HG03108 (cell line): ENCODE measurements around the gene PCDH9.
"Not testable (repeated sequence)": the region's sequence is repeated elsewhere in the genome, so short reads cannot be mapped to it uniquely, and the experiment has no call there.

Experiments used
- ATAC-seq: cut with Tn5 transposase; IDR thresholded peaks from one replicate; pipeline ENCODE4 v1.9.1; 2021; ENCODE audit warnings: moderate library complexity; ENCODE audit not compliant: unreplicated experiment

PCDH9 gene

DNA sequence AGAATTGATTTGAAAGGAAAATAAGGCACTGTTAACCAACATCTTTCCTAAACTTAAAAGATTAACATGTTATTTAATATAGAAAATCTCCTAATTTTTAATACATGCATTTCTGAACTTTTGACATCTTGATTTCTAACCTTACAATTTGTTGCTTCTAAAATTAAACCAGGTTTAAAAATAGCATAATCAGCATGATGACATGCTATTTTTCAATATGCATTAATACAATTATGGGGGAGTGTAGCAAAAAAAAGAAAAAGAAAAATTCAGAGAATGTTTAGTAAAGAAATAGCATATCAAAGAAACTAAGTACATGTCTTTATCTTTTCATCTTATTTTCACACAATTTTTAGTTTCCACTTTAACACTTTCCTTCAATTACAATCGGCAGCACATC lies 98.7 kb downstream of the PCDH9 start:
- ATAC-seq = no peak

- no peak for ATAC-seq
These were observed 99.7 kb downstream of the PCDH9 start for GRCh38 chr13:67130444-67130843.

GRCh38 chr13:67128136-67128535 lies 102.0 kb downstream of the PCDH9 start:
- no peak for ATAC-seq

- ATAC-seq = no peak
These were observed 104.5 kb downstream of the PCDH9 start for GRCh38 chr13:67125681-67126080.

GRCh38 chr13:67123165-67123564 lies 107.0 kb downstream of the PCDH9 start:
- ATAC-seq = no peak

- no peak for ATAC-seq
These were observed 107.9 kb downstream of the PCDH9 start for GRCh38 chr13:67122251-67122650.

DNA sequence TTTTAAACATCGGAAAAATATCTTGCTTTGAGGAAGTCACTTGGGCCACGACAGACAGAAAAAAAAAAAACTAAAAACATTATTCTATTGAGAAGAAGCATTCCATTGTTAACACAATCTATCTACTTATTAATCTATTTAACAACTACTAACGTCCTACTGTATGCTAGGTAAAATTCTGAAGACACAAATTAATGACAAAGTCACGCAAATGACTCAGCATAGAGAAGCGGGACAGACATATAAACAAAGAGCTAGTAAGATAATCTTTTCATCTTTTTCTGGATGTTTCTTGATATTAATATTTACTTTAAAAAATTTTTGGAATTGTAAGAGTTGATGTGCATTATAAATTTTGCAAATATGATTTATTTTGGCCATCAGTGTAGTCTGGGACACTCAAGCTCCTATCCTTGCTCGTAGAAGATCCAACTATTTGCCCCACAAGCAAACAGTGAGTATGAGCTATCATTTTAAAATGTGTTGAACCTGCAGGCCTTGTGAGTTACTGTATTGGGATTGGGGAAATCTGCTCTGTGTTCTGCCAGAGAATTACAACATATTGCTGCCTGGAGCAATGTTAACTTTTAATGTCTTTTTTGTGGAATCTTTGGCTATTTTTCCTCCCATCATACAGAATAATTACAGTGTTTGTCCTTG lies 109.1 kb downstream of the PCDH9 start:
- no peak for ATAC-seq

- ATAC-seq = no peak
These were observed 110.6 kb downstream of the PCDH9 start for GRCh38 chr13:67119481-67119894.

- no peak for ATAC-seq
These were observed 111.9 kb downstream of the PCDH9 start for GRCh38 chr13:67118277-67118676.

- no peak for ATAC-seq
These were observed 113.1 kb downstream of the PCDH9 start for GRCh38 chr13:67117010-67117550.

DNA sequence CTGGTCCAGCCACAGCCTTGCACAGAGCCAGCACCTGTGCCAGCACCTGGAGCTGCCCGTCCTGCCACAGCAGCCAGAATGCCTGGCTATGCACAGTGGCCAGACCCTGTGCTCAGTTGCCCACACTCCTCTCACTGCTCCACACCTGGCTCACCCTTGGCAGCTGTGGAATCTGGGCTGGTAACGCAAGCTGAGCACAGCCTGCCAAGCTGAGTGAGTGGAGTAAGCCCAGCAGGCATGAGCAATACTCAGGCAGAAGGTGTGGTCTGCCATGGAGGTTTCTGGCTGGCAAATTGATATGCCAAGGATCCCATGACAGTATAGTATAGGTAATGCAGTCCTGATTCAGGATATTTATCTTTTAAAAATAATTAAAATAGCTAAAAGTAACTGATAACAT lies 122.2 kb downstream of the PCDH9 start:
- no peak for ATAC-seq

GRCh38 chr13:67106502-67107057 lies 123.6 kb downstream of the PCDH9 start:
- ATAC-seq = no peak

GRCh38 chr13:67101730-67102467 lies 128.2 kb downstream of the PCDH9 start:
- ATAC-seq = no peak

GRCh38 chr13:67100730-67101129 lies 129.4 kb downstream of the PCDH9 start:
- no peak for ATAC-seq

DNA sequence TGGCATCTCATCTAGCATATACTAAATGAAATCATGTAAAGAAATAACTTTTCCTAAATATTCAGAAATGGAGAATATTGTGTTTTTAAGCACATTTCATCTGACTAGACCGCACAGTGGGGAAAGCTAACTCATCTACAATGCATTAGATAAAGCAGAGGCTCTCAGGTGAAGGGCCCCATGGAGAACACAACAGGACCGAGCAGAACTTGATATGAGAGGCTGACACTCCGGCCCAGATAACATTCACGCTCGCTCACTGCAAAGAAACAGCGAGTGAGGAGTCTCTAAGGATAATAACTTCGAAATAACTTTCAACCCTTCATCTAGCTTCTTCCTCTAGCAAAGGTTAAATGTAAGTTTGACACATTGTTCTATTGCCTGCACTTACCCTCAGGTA lies 130.6 kb downstream of the PCDH9 start:
- ATAC-seq = no peak

GRCh38 chr13:67097892-67098452 lies 132.2 kb downstream of the PCDH9 start:
- no peak for ATAC-seq

GRCh38 chr13:67096893-67097292 lies 133.2 kb downstream of the PCDH9 start:
- ATAC-seq = not testable (repeated sequence)

GRCh38 chr13:67096418-67096817 lies 133.7 kb downstream of the PCDH9 start:
- ATAC-seq = no peak

DNA sequence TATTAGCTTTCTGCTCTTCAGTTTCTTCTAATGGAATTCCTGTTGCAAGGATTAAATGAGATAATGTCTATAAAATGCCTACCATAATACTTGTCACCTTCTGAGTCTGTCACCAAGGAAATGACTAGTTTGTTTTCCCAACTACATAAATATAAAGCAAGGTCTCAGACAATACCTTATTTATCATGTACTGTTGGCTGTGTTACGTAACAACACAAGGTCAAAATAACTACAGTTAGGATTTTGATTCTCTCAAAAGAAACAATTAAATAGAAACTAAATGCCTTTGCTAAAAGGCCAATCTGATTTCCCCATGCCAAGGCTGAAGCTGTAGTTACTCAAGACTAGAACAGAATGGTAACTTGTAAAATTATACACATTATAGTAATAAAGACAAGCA lies 134.5 kb downstream of the PCDH9 start:
- ATAC-seq = no peak

DNA sequence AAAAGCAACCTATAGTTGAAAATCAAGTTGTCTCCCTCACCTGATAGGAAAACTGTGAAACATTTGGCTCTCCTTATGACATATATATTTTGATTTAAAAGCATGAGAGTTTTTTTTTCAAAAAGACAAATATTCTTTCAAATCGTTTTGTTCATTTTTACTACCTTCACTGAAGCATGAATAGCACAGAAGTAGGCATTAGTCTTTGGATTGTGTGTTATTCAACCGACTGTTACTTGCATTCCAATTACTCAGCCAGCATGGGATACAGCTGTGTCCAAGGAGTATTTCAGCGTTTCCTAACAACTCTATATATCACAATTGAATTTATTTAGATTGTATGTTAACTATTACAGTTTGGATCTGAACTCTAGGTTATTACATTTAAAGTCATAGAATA lies 135.2 kb downstream of the PCDH9 start:
- no peak for ATAC-seq

GRCh38 chr13:67094078-67094477 lies 136.1 kb downstream of the PCDH9 start:
- ATAC-seq = no peak

- ATAC-seq = no peak
These were observed 138.5 kb downstream of the PCDH9 start for GRCh38 chr13:67091603-67092002.
